CD4-positive, alpha-beta memory T cell (primary cell): ENCODE results near the gene ELN. TPM values are rescaled to one million over a fixed set of nuclear protein-coding genes. Genes with fewer than 3 reads are reported as not detected.

Experiments used
- CTCF ChIA-PET: fragments of 350-600 bp; sonication (Branson Sonifier 250); formaldehyde crosslinking; loops from one replicate; lab custom pipeline; 2021; ENCODE audit warnings: inconsistent platforms; ENCODE audit not compliant: partially characterized antibody; lab: Charles Lee
- POLR2A ChIA-PET: fragments of 350-600 bp; sonication (Branson Sonifier 250); formaldehyde crosslinking; loops from one replicate; lab custom pipeline; 2021; ENCODE audit not compliant: partially characterized antibody; lab: Charles Lee
- DNase-seq, 5 donors: peaks; one replicate each; pipeline versions ENCODE4 v3.0.0 to v3.0.0-alpha.2; 2020 to 2022; ENCODE audit warnings: mixed read lengths in 1 of 5
- H3K27ac ChIP-seq: one replicate; pipeline ENCODE4 v1.7.0; 2013; ENCODE audit warnings: low read depth, low read length
- H3K27me3 ChIP-seq: 2 replicates; pipeline ENCODE4 v1.7.0; 2013; ENCODE audit warnings: mild to moderate bottlenecking, low read length, moderate library complexity; ENCODE audit not compliant: insufficient read depth
- H3K36me3 ChIP-seq: 2 replicates; pipeline ENCODE4 v1.7.0; 2013; ENCODE audit warnings: mild to moderate bottlenecking, low read length, moderate library complexity; ENCODE audit not compliant: insufficient read depth
- H3K4me1 ChIP-seq: 2 replicates; pipeline ENCODE4 v1.7.0; 2013; ENCODE audit warnings: mild to moderate bottlenecking, low read length, moderate library complexity; ENCODE audit not compliant: insufficient read depth
- H3K4me3 ChIP-seq, 2 donors: one replicate each; pipeline ENCODE4 v1.7.0; 2013; ENCODE audit warnings: low read length in 2 of 2, mild to moderate bottlenecking in 1 of 2
- H3K9me3 ChIP-seq, 2 donors: one replicate each; pipeline ENCODE4 v1.7.0; 2013; ENCODE audit warnings: low read length in 2 of 2, control low read depth in 1 of 2; ENCODE audit not compliant: control insufficient read depth in 1 of 2
- H3K27ac Mint-ChIP-seq, 7 donors: one replicate each; pipeline ENCODE4 v1.8.0; 2020 to 2021; ENCODE audit warnings: mixed read lengths in 7 of 7, mild to moderate bottlenecking in 6 of 7, inconsistent platforms in 3 of 7, moderate library complexity in 3 of 7
- H3K27me3 Mint-ChIP-seq, 2 donors: one replicate each; pipeline ENCODE4 v1.8.0; 2020 to 2021; ENCODE audit warnings: mixed read lengths in 2 of 2
- H3K36me3 Mint-ChIP-seq, 2 donors: one replicate each; pipeline ENCODE4 v1.8.0; 2020 to 2021; ENCODE audit warnings: mixed read lengths in 2 of 2, inconsistent platforms in 1 of 2, mild to moderate bottlenecking in 1 of 2
- H3K4me1 Mint-ChIP-seq, 4 donors: one replicate each; pipeline ENCODE4 v1.8.0; 2020 to 2021; ENCODE audit warnings: mixed read lengths in 4 of 4, mild to moderate bottlenecking in 1 of 4
- H3K4me3 Mint-ChIP-seq, 8 donors: one replicate each; pipeline ENCODE4 v1.8.0; 2020 to 2021; ENCODE audit warnings: mixed read lengths in 8 of 8, mild to moderate bottlenecking in 7 of 8, moderate library complexity in 6 of 8, inconsistent platforms in 3 of 8
- H3K9me3 Mint-ChIP-seq, 8 donors: one replicate each; pipeline ENCODE4 v1.8.0; 2020 to 2021; ENCODE audit warnings: mixed read lengths in 8 of 8, mild to moderate bottlenecking in 5 of 8, inconsistent platforms in 3 of 8, moderate library complexity in 1 of 8
- intact Hi-C: fragments of 100-400 bp; cut with micrococcal nuclease; formaldehyde crosslinking; loops from one replicate; pipeline ENCODE4 v1.15.1; 2023
- polyA plus RNA-seq, 2 donors: library from polyadenylated mRNA; unstranded; fragments of 300-500 nt; fragmentation: Illumina TruSeq; gene quantifications; one replicate each; pipeline ENCODE4 v1.2.3, GENCODE V29; 2021
- total RNA-seq, 2 experiments: library from RNA; stranded (reverse); gene quantifications; one replicate each; pipeline ENCODE4 v1.2.3, GENCODE V29; 2021

ELN gene
- total and polyA plus RNA-seq, 4 experiments from 2014 or later = not detected

GRCh38 chr7:74023786-74024185 is 4.2 kb upstream of the ELN start:
- Histone ChIP-seq H3K27me3 (peaks cover 13% of the 10 kb centered on the region), H3K9me3 (no peaks in the 10 kb centered on the region), H3K4me1 (peaks cover 4% of the 10 kb centered on the region), H3K4me3 (no peak overlapping the region), H3K27ac (no peak overlapping the region), H3K36me3 (no peaks in the 10 kb centered on the region)
- POLR2A ChIA-PET = no interaction called here
- H3K36me3 Mint-ChIP-seq = no peaks in the 10 kb centered on the region
- H3K4me3 Mint-ChIP-seq = no peak overlapping the region
- no peak for DNase-seq
- no peaks in the 10 kb centered on the region for H3K9me3 Mint-ChIP-seq
- H3K27ac Mint-ChIP-seq = no peak overlapping the region
- peaks cover 28 to 31% of the 10 kb centered on the region in 2 donors for H3K27me3 Mint-ChIP-seq
- H3K4me1 Mint-ChIP-seq = peaks cover 1 to 24% (median 8%) of the 10 kb centered on the region in 4 donors
- intact Hi-C loops = no loop called here
- CTCF ChIA-PET = interaction anchor here (4.3 kb wide), 1 partner anchor 8 kb away, joined by 46 read pairs; no protein-coding TSS in a partner anchor

GRCh38 chr7:74025146-74025545 is 2.8 kb upstream of the ELN start:
- ChIA-PET CTCF (interaction anchor here (0.6 to 4.3 kb wide), 8 partner anchors 9 to 100 kb away, joined by 3 to 46 read pairs (median 4); no protein-coding TSS in a partner anchor), POLR2A (no interaction called here)
- H3K4me3 ChIP-seq = no peak overlapping the region
- H3K27ac ChIP-seq = no peak overlapping the region
- peaks cover 3 to 30% (median 15%) of the 10 kb centered on the region in 4 donors for H3K4me1 Mint-ChIP-seq
- no peak overlapping the region for H3K4me3 Mint-ChIP-seq
- H3K4me1 ChIP-seq = peaks cover 4% of the 10 kb centered on the region
- H3K9me3 ChIP-seq = no peaks in the 10 kb centered on the region
- peaks cover 16% of the 10 kb centered on the region for H3K27me3 ChIP-seq
- intact Hi-C loops = no loop called here
- H3K36me3 ChIP-seq = no peaks in the 10 kb centered on the region
- peak overlapping the region in 1 of 7 donors; percentile 25 for H3K27ac Mint-ChIP-seq
- peaks cover 39% of the 10 kb centered on the region in 2 donors for H3K27me3 Mint-ChIP-seq
- DNase-seq = no peak
- H3K9me3 Mint-ChIP-seq = no peaks in the 10 kb centered on the region
- H3K36me3 Mint-ChIP-seq = no peaks in the 10 kb centered on the region

- Mint-ChIP-seq H3K27me3 (peaks cover 40% of the 10 kb centered on the region in 2 donors), H3K36me3 (no peaks in the 10 kb centered on the region), H3K4me3 (peak overlapping the region in 1 of 8 donors; percentile 17), H3K4me1 (peaks cover 3 to 30% (median 15%) of the 10 kb centered on the region in 4 donors), H3K27ac (no peak overlapping the region), H3K9me3 (no peaks in the 10 kb centered on the region)
- H3K27ac ChIP-seq = no peak overlapping the region
- no peaks in the 10 kb centered on the region for H3K9me3 ChIP-seq
- H3K27me3 ChIP-seq = peaks cover 16% of the 10 kb centered on the region
- POLR2A ChIA-PET = interaction anchor here (0.5 kb wide), 1 partner anchor 1010 kb away, joined by 3 read pairs; no protein-coding TSS in a partner anchor
- no peaks in the 10 kb centered on the region for H3K36me3 ChIP-seq
- H3K4me1 ChIP-seq = peaks cover 4% of the 10 kb centered on the region
- intact Hi-C loops = no loop called here
- CTCF ChIA-PET = interaction anchor here (0.6 to 4.3 kb wide), 14 partner anchors 9 to 161 kb away, joined by 3 to 46 read pairs (median 4); no protein-coding TSS in a partner anchor
- no peak overlapping the region for H3K4me3 ChIP-seq
- DNase-seq = no peak
These were observed 2.2 kb upstream of the ELN start for GRCh38 chr7:74025730-74026129.

GRCh38 chr7:74026406-74026902 is 1.5 kb upstream of the ELN start:
- Mint-ChIP-seq H3K36me3 (no peaks in the 10 kb centered on the region), H3K4me1 (peaks cover 3 to 30% (median 15%) of the 10 kb centered on the region in 4 donors), H3K27me3 (peaks cover 40 to 45% of the 10 kb centered on the region in 2 donors), H3K4me3 (peak overlapping the region in 2 of 8 donors; percentile 34 to 61), H3K27ac (no peak overlapping the region), H3K9me3 (no peaks in the 10 kb centered on the region)
- DNase-seq = no peak
- intact Hi-C loops = no loop called here
- Histone ChIP-seq H3K27me3 (peaks cover 16% of the 10 kb centered on the region), H3K4me3 (no peak overlapping the region), H3K9me3 (no peaks in the 10 kb centered on the region), H3K27ac (no peak overlapping the region), H3K36me3 (no peaks in the 10 kb centered on the region), H3K4me1 (peaks cover 4% of the 10 kb centered on the region)
- CTCF ChIA-PET = interaction anchor here (0.9 to 4.3 kb wide), 17 partner anchors 9 to 200 kb away, joined by 3 to 46 read pairs (median 5); no protein-coding TSS in a partner anchor
- POLR2A ChIA-PET = no interaction called here

- DNase-seq = peak in 4 of 5 donors; percentile 33 to 58 (median 36)
- peaks cover 3 to 30% (median 15%) of the 10 kb centered on the region in 4 donors for H3K4me1 Mint-ChIP-seq
- ChIA-PET CTCF (interaction anchor here (0.9 to 4.3 kb wide), 17 partner anchors 8 to 201 kb away, joined by 3 to 46 read pairs (median 5); no protein-coding TSS in a partner anchor), POLR2A (no interaction called here)
- Histone ChIP-seq H3K9me3 (no peaks in the 10 kb centered on the region), H3K4me1 (peaks cover 4% of the 10 kb centered on the region), H3K27ac (no peak overlapping the region), H3K36me3 (no peaks in the 10 kb centered on the region), H3K27me3 (peaks cover 16% of the 10 kb centered on the region), H3K4me3 (no peak overlapping the region)
- H3K9me3 Mint-ChIP-seq = no peaks in the 10 kb centered on the region
- H3K4me3 Mint-ChIP-seq = peak overlapping the region in 2 of 8 donors; percentile 34 to 61
- H3K36me3 Mint-ChIP-seq = no peaks in the 10 kb centered on the region
- intact Hi-C loops = no loop called here
- no peak overlapping the region for H3K27ac Mint-ChIP-seq
- H3K27me3 Mint-ChIP-seq = peaks cover 42 to 46% of the 10 kb centered on the region in 2 donors
These were observed 880 bp upstream of the ELN start for GRCh38 chr7:74026903-74027682.

- H3K9me3 ChIP-seq = no peaks in the 10 kb centered on the region
- ChIA-PET POLR2A (no interaction called here), CTCF (no interaction called here)
- Mint-ChIP-seq H3K27me3 (peaks cover 44 to 47% of the 10 kb centered on the region in 2 donors), H3K4me1 (peaks cover 3 to 30% (median 16%) of the 10 kb centered on the region in 4 donors), H3K27ac (no peak overlapping the region), H3K36me3 (no peaks in the 10 kb centered on the region), H3K9me3 (no peaks in the 10 kb centered on the region), H3K4me3 (peak overlapping the region in 1 of 8 donors; percentile 44)
- DNase-seq = no peak
- H3K27me3 ChIP-seq = peaks cover 16% of the 10 kb centered on the region
- intact Hi-C loops = no loop called here
- no peak overlapping the region for H3K4me3 ChIP-seq
- peaks cover 4% of the 10 kb centered on the region for H3K4me1 ChIP-seq
- no peak overlapping the region for H3K27ac ChIP-seq
- no peaks in the 10 kb centered on the region for H3K36me3 ChIP-seq
These were observed 407 bp downstream of the ELN start for GRCh38 chr7:74028321-74028838.
